ENCODE results near the gene C6orf120.

DNA sequence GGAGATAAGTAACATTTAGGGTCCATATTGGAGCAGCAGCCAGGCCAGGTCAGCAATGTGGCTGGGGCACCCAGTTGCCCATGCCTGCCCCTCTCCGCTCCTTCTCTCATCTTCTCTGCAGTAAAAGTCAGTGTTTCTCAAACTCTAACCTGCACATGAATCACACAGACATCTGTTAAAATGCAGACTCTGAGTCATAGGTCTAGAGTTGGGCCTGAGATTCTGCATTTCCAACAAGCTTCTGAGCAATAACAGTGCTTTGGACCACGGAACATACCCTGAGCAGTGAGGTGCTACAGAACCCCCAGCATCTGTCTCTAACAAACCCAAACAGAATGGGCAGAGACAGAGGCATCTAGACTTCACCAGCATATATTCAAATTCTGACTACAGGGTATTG lies 12.3 kb downstream of the C6orf120 start:
- TF ChIP-seq CREB1 (IDR thresholded peaks at IDR 0.05) (no peak), CREB1 (CRISPR knock-in tag; IDR thresholded peaks at IDR 0.05) (no peak), HCFC1 (IDR thresholded peaks at IDR 0.05; ENCODE audit: low read depth, low read length) (no peak)
- TF ChIP-seq, protein P1, sequence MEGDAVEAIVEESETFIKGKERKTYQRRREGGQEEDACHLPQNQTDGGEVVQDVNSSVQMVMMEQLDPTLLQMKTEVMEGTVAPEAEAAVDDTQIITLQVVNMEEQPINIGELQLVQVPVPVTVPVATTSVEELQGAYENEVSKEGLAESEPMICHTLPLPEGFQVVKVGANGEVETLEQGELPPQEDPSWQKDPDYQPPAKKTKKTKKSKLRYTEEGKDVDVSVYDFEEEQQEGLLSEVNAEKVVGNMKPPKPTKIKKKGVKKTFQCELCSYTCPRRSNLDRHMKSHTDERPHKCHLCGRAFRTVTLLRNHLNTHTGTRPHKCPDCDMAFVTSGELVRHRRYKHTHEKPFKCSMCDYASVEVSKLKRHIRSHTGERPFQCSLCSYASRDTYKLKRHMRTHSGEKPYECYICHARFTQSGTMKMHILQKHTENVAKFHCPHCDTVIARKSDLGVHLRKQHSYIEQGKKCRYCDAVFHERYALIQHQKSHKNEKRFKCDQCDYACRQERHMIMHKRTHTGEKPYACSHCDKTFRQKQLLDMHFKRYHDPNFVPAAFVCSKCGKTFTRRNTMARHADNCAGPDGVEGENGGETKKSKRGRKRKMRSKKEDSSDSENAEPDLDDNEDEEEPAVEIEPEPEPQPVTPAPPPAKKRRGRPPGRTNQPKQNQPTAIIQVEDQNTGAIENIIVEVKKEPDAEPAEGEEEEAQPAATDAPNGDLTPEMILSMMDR (CRISPR knock-in tag; IDR thresholded peaks at IDR 0.05) = no peak
